ENCODE data around the gene NEDD4L. TPM values are rescaled to one million over a fixed set of nuclear protein-coding genes. Genes with fewer than 3 reads are reported as not detected.

Gene NEDD4L
- total and polyA plus RNA-seq, 4 experiments from 2014 or later: 2.8 to 4.1 (median 3.8) TPM

DNA sequence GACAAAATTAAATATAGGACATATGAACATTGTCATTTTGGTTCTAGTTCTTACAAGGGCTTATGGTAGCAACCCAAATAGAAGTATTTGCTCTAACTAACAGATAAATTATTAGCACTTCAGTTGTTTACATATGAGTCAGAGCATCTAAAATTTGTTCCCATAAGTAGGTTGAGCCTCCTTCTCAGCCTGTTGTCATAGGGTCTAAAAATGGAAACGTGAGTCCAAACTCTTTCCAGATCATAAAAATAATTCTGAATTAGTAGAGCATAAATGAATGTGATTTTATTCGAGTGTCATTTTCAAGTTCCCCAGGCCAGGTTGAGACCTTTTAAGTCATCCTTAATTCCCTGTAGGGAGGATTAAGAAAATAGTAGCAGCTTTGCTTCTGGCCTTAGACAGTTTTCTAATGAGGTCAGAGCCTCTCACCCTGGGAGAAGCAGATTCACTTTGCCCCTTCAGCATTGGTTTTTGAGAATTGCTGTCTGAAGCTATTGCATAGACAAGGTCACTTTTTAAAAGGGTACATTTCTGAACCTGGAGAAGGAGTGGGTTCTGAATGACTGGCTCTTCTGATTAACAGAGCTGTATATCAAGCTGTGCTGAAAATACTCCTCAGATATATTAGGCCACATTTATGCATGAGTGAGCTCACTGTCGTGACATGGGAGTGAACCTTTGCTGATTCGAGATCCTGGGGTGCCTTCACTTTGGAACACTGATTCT, 164.3 kb downstream of the NEDD4L start:
- H3K4me3 Mint-ChIP-seq: no peak overlapping the region

DNA sequence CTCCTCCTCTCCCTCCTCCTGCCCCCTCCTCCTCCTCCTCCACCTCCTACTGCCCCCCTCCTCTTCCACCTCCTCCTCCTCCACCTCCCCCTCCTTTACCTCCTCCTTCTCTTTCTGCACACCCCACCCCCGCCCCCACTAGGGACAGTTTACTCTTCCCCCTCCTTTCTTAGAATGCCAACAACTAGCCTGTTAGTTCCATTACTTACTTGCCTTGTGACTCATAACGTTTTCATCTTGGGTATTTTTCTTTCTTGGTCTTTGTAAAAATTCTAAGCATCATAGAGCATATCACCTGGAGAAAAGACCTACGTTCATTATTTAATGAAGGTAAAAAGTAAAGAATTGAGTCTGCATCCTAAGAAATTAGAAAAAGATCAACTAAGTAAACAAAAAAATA, 165.3 kb downstream of the NEDD4L start:
- Mint-ChIP-seq H3K4me1 (peaks cover 9 to 18% (median 13%) of the 10 kb centered on the region in 4 donors), H3K9me3 (no peaks in the 10 kb centered on the region), H3K36me3 (no peaks in the 10 kb centered on the region), H3K4me3 (no peak overlapping the region), H3K27ac (no peak overlapping the region), H3K27me3 (peaks cover 0 to 10% of the 10 kb centered on the region in 2 donors)
- POLR2A ChIA-PET (ENCODE audit: partially characterized antibody): no interaction called here
- Histone ChIP-seq H3K4me1 (ENCODE audit: insufficient read depth, low read length) (peaks cover 14% of the 10 kb centered on the region), H3K27me3 (ENCODE audit: insufficient read depth, low read length) (no peaks in the 10 kb centered on the region), H3K4me3 (ENCODE audit: low read length in 2 of 2) (no peak overlapping the region), H3K9me3 (ENCODE audit: control insufficient read depth in 1 of 2, low read length in 2 of 2) (no peaks in the 10 kb centered on the region), H3K27ac (ENCODE audit: low read depth, low read length) (no peak overlapping the region), H3K36me3 (ENCODE audit: insufficient read depth, low read length) (no peaks in the 10 kb centered on the region)
- CTCF ChIA-PET (ENCODE audit: partially characterized antibody): no interaction called here
- intact Hi-C loops (cut with micrococcal nuclease): no loop called here
- no peak for DNase-seq

More for the DNA sequence above, 164.3 kb downstream of the NEDD4L start:
- ChIA-PET CTCF (ENCODE audit: partially characterized antibody) (no interaction called here), POLR2A (ENCODE audit: partially characterized antibody) (no interaction called here)
- DNase-seq: no peak
- no peak overlapping the region for H3K27ac ChIP-seq (ENCODE audit: low read depth, low read length)
- H3K36me3 ChIP-seq (ENCODE audit: insufficient read depth, low read length): no peaks in the 10 kb centered on the region
- Mint-ChIP-seq H3K4me1 (peaks cover 2 to 8% (median 4%) of the 10 kb centered on the region in 4 donors), H3K9me3 (no peaks in the 10 kb centered on the region), H3K36me3 (no peaks in the 10 kb centered on the region), H3K27ac (peak overlapping the region in 1 of 7 donors; percentile 63), H3K27me3 (peaks cover 0 to 8% of the 10 kb centered on the region in 2 donors)
- intact Hi-C loops (cut with micrococcal nuclease): no loop called here
- no peaks in the 10 kb centered on the region for H3K9me3 ChIP-seq (ENCODE audit: control insufficient read depth in 1 of 2, low read length in 2 of 2)
- no peak overlapping the region for H3K4me3 ChIP-seq (ENCODE audit: low read length in 2 of 2)
- H3K27me3 ChIP-seq (ENCODE audit: insufficient read depth, low read length): no peaks in the 10 kb centered on the region
- H3K4me1 ChIP-seq (ENCODE audit: insufficient read depth, low read length): peaks cover 4% of the 10 kb centered on the region

DNA sequence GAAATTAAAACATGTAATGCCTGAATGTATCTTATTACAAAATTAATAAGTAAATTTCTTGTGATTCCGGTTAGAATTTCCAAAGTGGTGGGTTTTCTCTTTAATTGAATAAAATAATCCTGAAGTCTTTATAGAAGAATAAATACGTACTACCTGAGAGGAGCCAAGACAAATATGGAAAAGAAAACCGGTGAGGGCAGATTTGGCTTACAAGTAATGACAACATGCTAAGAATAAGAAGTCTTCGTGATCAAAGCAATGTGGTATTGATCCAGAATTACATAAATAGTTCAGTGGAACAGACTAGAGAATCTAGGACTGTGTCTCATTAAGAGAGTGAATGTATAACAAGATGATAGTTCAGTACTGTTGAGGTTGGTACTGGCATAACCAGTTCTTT, 167.5 kb downstream of the NEDD4L start:
- Mint-ChIP-seq H3K27me3 (peaks cover 3 to 7% of the 10 kb centered on the region in 2 donors), H3K27ac (no peak overlapping the region), H3K9me3 (no peaks in the 10 kb centered on the region), H3K4me3 (no peak overlapping the region), H3K4me1 (peaks cover 11 to 27% (median 15%) of the 10 kb centered on the region in 4 donors), H3K36me3 (no peaks in the 10 kb centered on the region)
- no peak for DNase-seq
- H3K9me3 ChIP-seq (ENCODE audit: control insufficient read depth in 1 of 2, low read length in 2 of 2): no peaks in the 10 kb centered on the region
- no peaks in the 10 kb centered on the region for H3K27me3 ChIP-seq (ENCODE audit: insufficient read depth, low read length)
- POLR2A ChIA-PET (ENCODE audit: partially characterized antibody): no interaction called here
- no peak overlapping the region for H3K27ac ChIP-seq (ENCODE audit: low read depth, low read length)
- intact Hi-C loops (cut with micrococcal nuclease): no loop called here
- H3K4me1 ChIP-seq (ENCODE audit: insufficient read depth, low read length): peaks cover 16% of the 10 kb centered on the region
- no peak overlapping the region for H3K4me3 ChIP-seq (ENCODE audit: low read length in 2 of 2)
- CTCF ChIA-PET (ENCODE audit: partially characterized antibody): no interaction called here
- H3K36me3 ChIP-seq (ENCODE audit: insufficient read depth, low read length): no peaks in the 10 kb centered on the region

DNA sequence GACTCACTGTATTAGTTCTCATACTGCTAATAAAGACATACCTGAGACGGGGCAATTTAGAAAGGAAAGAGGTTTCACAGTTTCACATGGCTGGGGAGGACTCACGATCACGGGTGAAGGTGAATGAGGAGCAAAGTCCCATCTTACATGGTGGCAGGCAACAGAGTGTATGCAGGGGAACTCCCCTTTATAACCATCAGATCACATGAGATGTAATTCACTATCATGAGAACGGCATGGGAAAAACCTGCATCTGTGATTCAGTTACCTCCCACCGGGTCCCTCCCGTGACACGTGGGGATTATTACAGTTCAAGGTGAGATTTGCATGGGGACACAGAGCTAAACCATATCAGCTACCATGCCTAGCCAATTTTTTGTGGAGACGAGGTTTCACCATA, 168.2 kb downstream of the NEDD4L start:
- peaks cover 3 to 6% of the 10 kb centered on the region in 2 donors for H3K27me3 Mint-ChIP-seq
- no peaks in the 10 kb centered on the region for H3K27me3 ChIP-seq (ENCODE audit: insufficient read depth, low read length)
- H3K36me3 Mint-ChIP-seq: no peaks in the 10 kb centered on the region
- ChIA-PET POLR2A (ENCODE audit: partially characterized antibody) (no interaction called here), CTCF (ENCODE audit: partially characterized antibody) (no interaction called here)
- H3K4me3 Mint-ChIP-seq: peak overlapping the region in 1 of 8 donors; percentile 28
- intact Hi-C loops (cut with micrococcal nuclease): no loop called here
- no peak overlapping the region for H3K27ac ChIP-seq (ENCODE audit: low read depth, low read length)
- no peak overlapping the region for H3K4me3 ChIP-seq (ENCODE audit: low read length in 2 of 2)
- no peaks in the 10 kb centered on the region for H3K9me3 ChIP-seq (ENCODE audit: control insufficient read depth in 1 of 2, low read length in 2 of 2)
- H3K9me3 Mint-ChIP-seq: no peaks in the 10 kb centered on the region
- DNase-seq: no peak
- peak overlapping the region in 1 of 7 donors; percentile 26 for H3K27ac Mint-ChIP-seq
- H3K36me3 ChIP-seq (ENCODE audit: insufficient read depth, low read length): no peaks in the 10 kb centered on the region
- peaks cover 11 to 27% (median 15%) of the 10 kb centered on the region in 4 donors for H3K4me1 Mint-ChIP-seq
- H3K4me1 ChIP-seq (ENCODE audit: insufficient read depth, low read length): peaks cover 16% of the 10 kb centered on the region

DNA sequence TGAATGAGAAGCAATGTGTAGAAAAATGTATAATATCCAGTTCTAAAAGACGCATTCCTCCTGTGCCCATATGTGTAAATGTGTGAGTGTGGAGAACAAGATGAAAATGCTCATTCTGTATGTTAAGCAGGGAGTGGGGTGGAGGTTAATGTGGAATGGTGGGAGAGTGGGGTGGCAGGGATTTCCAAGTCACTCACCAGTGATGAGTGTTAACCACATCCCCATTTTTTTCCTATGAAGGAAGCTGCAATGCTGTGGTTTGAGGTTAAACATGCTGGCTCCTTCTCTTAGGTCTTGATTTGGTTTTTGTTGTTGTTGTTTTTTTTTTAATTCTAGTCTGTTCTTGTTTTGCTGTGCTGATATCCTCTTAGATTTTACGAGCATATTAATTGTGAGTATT, 169.4 kb downstream of the NEDD4L start:
- Histone ChIP-seq H3K9me3 (ENCODE audit: control insufficient read depth in 1 of 2, low read length in 2 of 2) (no peaks in the 10 kb centered on the region), H3K27me3 (ENCODE audit: insufficient read depth, low read length) (no peaks in the 10 kb centered on the region), H3K4me1 (ENCODE audit: insufficient read depth, low read length) (peaks cover 16% of the 10 kb centered on the region), H3K27ac (ENCODE audit: low read depth, low read length) (no peak overlapping the region), H3K36me3 (ENCODE audit: insufficient read depth, low read length) (no peaks in the 10 kb centered on the region), H3K4me3 (ENCODE audit: low read length in 2 of 2) (no peak overlapping the region)
- DNase-seq: peak in 3 of 5 donors; percentile 11 to 21 (median 18)
- Mint-ChIP-seq H3K4me1 (peaks cover 11 to 27% (median 15%) of the 10 kb centered on the region in 4 donors), H3K27me3 (peaks cover 3 to 6% of the 10 kb centered on the region in 2 donors), H3K27ac (peak overlapping the region in 4 of 7 donors; percentile 4 to 44 (median 24)), H3K4me3 (peak overlapping the region in 6 of 8 donors; percentile 0 to 51 (median 23)), H3K36me3 (no peaks in the 10 kb centered on the region), H3K9me3 (no peaks in the 10 kb centered on the region)
- ChIA-PET POLR2A (ENCODE audit: partially characterized antibody) (interaction anchor here (0.9 kb wide), 1 partner anchor 15 kb away, joined by 3 read pairs; no protein-coding TSS in a partner anchor), CTCF (ENCODE audit: partially characterized antibody) (no interaction called here)
- intact Hi-C loops (cut with micrococcal nuclease): no loop called here

DNA sequence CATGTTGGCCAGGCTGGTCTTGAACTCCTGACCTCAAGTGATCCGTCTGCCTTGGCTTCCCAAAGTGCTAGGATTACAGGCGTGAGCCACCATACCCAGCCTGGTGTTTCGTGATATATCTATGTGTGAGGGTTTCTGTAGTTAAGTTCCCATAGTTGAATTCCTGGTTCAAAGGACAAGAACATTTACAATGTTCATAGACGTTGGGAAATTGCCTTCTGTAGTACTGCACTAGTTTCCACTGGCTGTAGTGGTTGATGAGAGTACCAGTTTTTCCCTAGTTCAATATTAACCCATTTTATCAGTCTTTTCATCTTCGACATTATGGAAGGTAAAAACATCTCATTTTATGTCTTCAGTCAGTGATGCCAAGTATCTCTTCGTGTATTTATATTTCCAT, 171.0 kb downstream of the NEDD4L start:
- Mint-ChIP-seq H3K4me1 (peaks cover 9 to 23% (median 15%) of the 10 kb centered on the region in 4 donors), H3K9me3 (no peaks in the 10 kb centered on the region), H3K27me3 (peaks cover 3 to 6% of the 10 kb centered on the region in 2 donors), H3K36me3 (no peaks in the 10 kb centered on the region), H3K4me3 (no peak overlapping the region), H3K27ac (no peak overlapping the region)
- H3K4me3 ChIP-seq (ENCODE audit: low read length in 2 of 2): no peak overlapping the region
- H3K27me3 ChIP-seq (ENCODE audit: insufficient read depth, low read length): no peaks in the 10 kb centered on the region
- CTCF ChIA-PET (ENCODE audit: partially characterized antibody): no interaction called here
- POLR2A ChIA-PET (ENCODE audit: partially characterized antibody): no interaction called here
- no peaks in the 10 kb centered on the region for H3K9me3 ChIP-seq (ENCODE audit: control insufficient read depth in 1 of 2, low read length in 2 of 2)
- intact Hi-C loops (cut with micrococcal nuclease): no loop called here
- H3K4me1 ChIP-seq (ENCODE audit: insufficient read depth, low read length): peaks cover 16% of the 10 kb centered on the region
- H3K27ac ChIP-seq (ENCODE audit: low read depth, low read length): no peak overlapping the region
- DNase-seq: no peak
- H3K36me3 ChIP-seq (ENCODE audit: insufficient read depth, low read length): no peaks in the 10 kb centered on the region

DNA sequence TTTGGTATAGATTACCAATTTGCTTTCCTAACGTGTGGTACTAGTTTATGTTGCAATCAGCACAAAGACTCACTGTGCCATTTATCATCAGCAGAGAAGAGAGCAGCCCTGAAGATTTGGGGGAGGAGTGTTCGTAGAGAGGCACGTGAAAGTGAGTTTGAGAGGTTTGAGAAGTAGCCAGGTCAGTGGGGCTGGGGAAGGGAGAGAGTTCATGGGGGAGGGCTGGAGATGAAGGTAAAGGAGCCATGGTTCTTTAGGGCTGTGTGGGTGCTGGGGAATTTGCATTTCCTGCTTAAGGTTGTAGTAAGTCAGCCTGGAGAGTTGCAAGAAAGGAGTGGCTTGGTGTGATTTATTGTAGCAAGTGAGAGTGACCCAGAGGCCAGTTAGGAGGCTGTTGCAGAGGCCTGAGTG, 172.1 kb downstream of the NEDD4L start:
- H3K36me3 ChIP-seq (ENCODE audit: insufficient read depth, low read length): no peaks in the 10 kb centered on the region
- H3K4me3 ChIP-seq (ENCODE audit: low read length in 2 of 2): no peak overlapping the region
- no peak for DNase-seq
- peaks cover 16% of the 10 kb centered on the region for H3K4me1 ChIP-seq (ENCODE audit: insufficient read depth, low read length)
- ChIA-PET POLR2A (ENCODE audit: partially characterized antibody) (no interaction called here), CTCF (ENCODE audit: partially characterized antibody) (no interaction called here)
- Mint-ChIP-seq H3K4me3 (no peak overlapping the region), H3K27me3 (peaks cover 6% of the 10 kb centered on the region in 2 donors), H3K36me3 (no peaks in the 10 kb centered on the region), H3K9me3 (no peaks in the 10 kb centered on the region), H3K27ac (peak overlapping the region in 1 of 7 donors; percentile 34), H3K4me1 (peaks cover 9 to 23% (median 15%) of the 10 kb centered on the region in 4 donors)
- intact Hi-C loops (cut with micrococcal nuclease): no loop called here
- H3K9me3 ChIP-seq (ENCODE audit: control insufficient read depth in 1 of 2, low read length in 2 of 2): no peaks in the 10 kb centered on the region
- no peaks in the 10 kb centered on the region for H3K27me3 ChIP-seq (ENCODE audit: insufficient read depth, low read length)
- no peak overlapping the region for H3K27ac ChIP-seq (ENCODE audit: low read depth, low read length)
